ENCODE results near the gene IFTAP. TPM values are rescaled to one million over a fixed set of nuclear protein-coding genes. Genes with fewer than 3 reads are reported as not detected.

Gene IFTAP
- total RNA-seq, 1 experiment from 2014 or later = 13.8 TPM

DNA sequence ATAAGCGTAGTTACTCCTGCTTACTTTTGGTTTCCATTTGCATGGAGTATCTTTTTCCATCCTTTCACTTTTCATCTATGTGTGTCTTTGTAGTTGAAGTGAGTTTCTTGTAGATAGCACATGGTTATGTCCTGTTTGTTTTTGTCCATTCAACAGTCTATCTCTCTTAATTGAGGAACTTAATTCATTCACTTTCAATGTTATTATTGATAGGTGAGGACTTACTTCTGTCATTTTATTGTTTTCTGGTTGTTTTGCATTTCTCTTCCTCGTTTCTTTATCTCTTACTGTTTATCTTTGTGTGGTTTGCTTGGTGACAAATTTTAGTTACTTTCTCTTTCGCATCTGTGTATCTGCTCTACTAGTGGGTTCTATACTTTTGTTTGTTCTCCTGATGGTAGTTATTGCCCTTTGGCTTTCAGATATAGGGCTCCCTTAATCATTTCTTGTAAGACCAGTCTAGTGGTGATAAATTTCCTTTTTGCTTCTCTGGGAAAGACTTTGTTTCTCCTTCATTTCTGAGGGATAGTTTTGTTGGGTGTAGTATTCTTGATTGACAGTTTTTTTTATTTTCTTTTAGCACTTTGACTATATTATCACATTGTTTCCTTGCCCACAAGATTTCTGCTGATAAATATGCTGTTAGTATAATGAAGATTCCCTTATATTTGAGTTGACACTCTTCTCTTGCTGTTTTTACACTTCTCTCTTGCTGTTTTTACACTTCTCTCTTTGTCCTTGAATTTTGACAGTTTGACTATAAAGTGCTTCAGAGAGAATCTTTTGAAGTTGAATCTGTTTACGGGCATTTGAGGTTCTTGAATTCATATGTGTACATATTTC is 35.5 kb upstream of the IFTAP start (continued):
- TF ChIP-seq, protein P1, sequence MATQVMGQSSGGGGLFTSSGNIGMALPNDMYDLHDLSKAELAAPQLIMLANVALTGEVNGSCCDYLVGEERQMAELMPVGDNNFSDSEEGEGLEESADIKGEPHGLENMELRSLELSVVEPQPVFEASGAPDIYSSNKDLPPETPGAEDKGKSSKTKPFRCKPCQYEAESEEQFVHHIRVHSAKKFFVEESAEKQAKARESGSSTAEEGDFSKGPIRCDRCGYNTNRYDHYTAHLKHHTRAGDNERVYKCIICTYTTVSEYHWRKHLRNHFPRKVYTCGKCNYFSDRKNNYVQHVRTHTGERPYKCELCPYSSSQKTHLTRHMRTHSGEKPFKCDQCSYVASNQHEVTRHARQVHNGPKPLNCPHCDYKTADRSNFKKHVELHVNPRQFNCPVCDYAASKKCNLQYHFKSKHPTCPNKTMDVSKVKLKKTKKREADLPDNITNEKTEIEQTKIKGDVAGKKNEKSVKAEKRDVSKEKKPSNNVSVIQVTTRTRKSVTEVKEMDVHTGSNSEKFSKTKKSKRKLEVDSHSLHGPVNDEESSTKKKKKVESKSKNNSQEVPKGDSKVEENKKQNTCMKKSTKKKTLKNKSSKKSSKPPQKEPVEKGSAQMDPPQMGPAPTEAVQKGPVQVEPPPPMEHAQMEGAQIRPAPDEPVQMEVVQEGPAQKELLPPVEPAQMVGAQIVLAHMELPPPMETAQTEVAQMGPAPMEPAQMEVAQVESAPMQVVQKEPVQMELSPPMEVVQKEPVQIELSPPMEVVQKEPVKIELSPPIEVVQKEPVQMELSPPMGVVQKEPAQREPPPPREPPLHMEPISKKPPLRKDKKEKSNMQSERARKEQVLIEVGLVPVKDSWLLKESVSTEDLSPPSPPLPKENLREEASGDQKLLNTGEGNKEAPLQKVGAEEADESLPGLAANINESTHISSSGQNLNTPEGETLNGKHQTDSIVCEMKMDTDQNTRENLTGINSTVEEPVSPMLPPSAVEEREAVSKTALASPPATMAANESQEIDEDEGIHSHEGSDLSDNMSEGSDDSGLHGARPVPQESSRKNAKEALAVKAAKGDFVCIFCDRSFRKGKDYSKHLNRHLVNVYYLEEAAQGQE (IDR thresholded peaks at IDR 0.05; ENCODE audit: low read depth) = no peak
- TF ChIP-seq JUND (IDR thresholded peaks at IDR 0.05) (no peak), ZFX (IDR thresholded peaks at IDR 0.05) (no peak), RAD21 (IDR thresholded peaks at IDR 0.05; ENCODE audit: low read depth) (no peak), ZNF274 (IDR thresholded peaks at IDR 0.05; ENCODE audit: low read depth, low read length) (no peak)

DNA sequence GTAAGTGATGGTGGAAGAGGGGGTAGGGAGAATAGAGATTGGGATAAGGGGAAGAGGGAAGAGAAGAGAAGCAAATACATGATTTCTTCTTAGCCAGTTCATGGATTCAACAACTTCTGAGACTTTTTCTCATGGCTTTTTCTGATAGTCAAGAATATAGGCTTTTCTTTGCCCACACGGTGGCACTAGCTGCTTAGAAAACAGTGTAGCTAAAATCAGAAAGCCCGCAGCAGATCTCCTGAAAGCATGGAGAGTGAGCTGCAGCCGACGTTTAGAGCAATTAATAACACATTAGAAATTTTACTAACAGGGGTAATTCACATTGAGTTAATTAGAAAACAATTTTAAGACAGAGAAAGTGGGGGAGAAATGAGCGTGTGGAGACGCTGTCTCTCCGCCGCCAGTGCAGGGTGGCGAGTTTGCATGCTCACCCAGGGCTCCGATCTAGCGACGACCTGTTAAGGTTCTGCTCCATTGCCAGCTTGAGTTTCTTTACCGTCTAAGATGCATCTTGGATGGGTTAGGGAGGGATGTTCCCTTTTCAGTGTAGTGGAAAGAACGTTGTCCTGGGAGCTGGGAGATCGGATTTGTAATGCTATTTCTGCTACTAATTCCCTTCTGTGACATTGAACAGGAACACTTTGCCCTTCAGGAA is 29.8 kb upstream of the IFTAP start:
- intact Hi-C loops (cut with micrococcal nuclease) = loop anchor here (1.0 kb wide), 3 partner anchors 58 to 183 kb away; no protein-coding TSS in a partner anchor
- H3K9ac ChIP-seq (ENCODE audit: low read length) = no peak overlapping the region
- no peak overlapping the region for H2AFZ ChIP-seq (ENCODE audit: low read depth, low read length, poor library complexity, severe bottlenecking)
- ChIA-PET POLR2A (no interaction called here), CTCF (interaction anchor here (0.7 to 3.3 kb wide), 12 partner anchors 8 to 272 kb away, joined by 3 to 69 read pairs (median 4); no protein-coding TSS in a partner anchor), RAD21 (ENCODE audit: low non-redundant PET in 1 of 2, low total read pairs in 2 of 2, uncharacterized antibody in 2 of 2, unreplicated experiment in 2 of 2) (interaction anchor here in 1 of 2 experiments (1.7 kb wide), 1 partner anchor 182 kb away, joined by 7 read pairs; no protein-coding TSS in a partner anchor)
- H3K27me3 ChIP-seq (ENCODE audit: insufficient read depth, low read length) = peaks cover 31% of the 10 kb centered on the region
- H4K20me1 ChIP-seq (ENCODE audit: insufficient read depth) = no peaks in the 10 kb centered on the region
- peak; percentile 24 for DNase-seq (ENCODE audit: low read depth, low spot score)
- no peaks in the 10 kb centered on the region for H3K4me1 ChIP-seq (ENCODE audit: control insufficient read depth in 1 of 2, insufficient read depth in 2 of 2, low read length in 2 of 2)
- H3K79me2 ChIP-seq (ENCODE audit: insufficient read depth, low read length) = no peaks in the 10 kb centered on the region
- no peak overlapping the region for H3K4me2 ChIP-seq (ENCODE audit: low read length)
- TF ChIP-seq EGR1 (IDR thresholded peaks at IDR 0.05; ENCODE audit: low read depth) = no peak
- TF ChIP-seq ZNF274 (IDR thresholded peaks at IDR 0.05; ENCODE audit: low read depth, low read length) = no peak
- no peak for TF ChIP-seq CBX3 (IDR thresholded peaks at IDR 0.05; ENCODE audit: low read depth)
- TF ChIP-seq, protein P2, sequence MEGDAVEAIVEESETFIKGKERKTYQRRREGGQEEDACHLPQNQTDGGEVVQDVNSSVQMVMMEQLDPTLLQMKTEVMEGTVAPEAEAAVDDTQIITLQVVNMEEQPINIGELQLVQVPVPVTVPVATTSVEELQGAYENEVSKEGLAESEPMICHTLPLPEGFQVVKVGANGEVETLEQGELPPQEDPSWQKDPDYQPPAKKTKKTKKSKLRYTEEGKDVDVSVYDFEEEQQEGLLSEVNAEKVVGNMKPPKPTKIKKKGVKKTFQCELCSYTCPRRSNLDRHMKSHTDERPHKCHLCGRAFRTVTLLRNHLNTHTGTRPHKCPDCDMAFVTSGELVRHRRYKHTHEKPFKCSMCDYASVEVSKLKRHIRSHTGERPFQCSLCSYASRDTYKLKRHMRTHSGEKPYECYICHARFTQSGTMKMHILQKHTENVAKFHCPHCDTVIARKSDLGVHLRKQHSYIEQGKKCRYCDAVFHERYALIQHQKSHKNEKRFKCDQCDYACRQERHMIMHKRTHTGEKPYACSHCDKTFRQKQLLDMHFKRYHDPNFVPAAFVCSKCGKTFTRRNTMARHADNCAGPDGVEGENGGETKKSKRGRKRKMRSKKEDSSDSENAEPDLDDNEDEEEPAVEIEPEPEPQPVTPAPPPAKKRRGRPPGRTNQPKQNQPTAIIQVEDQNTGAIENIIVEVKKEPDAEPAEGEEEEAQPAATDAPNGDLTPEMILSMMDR (IDR thresholded peaks at IDR 0.05 in 2 of 3, conservative IDR thresholded peaks at IDR 0.05 in 1 of 3; ENCODE audit: borderline replicate concordance in 1 of 3, insufficient read depth in 1 of 3, low read depth in 2 of 3, low read length in 2 of 3) = peak; percentile 50 to 65 (median 54)
- TF ChIP-seq RAD21 (IDR thresholded peaks at IDR 0.05; ENCODE audit: low read depth) = peak; percentile 56
- no peak for TF ChIP-seq FOSL1 (IDR thresholded peaks at IDR 0.05; ENCODE audit: low read depth)
- ATAC-seq = peak; percentile 72
- no peaks in the 10 kb centered on the region for H3K36me3 ChIP-seq (ENCODE audit: control insufficient read depth in 1 of 2, insufficient read depth in 2 of 2, low read length in 2 of 2)
- no peaks in the 10 kb centered on the region for H3K9me2 ChIP-seq (ENCODE audit: insufficient read depth)
- H3K27ac ChIP-seq (ENCODE audit: low read depth, low read length) = no peak overlapping the region
- no peaks in the 10 kb centered on the region for H3K9me3 ChIP-seq (ENCODE audit: control insufficient read depth in 1 of 2, insufficient read depth in 1 of 2, low read depth in 1 of 2, low read length in 2 of 2)
- no TSS peak for BruUV-seq (replicated peaks)
- no peak overlapping the region for H3K4me3 ChIP-seq (replicated peaks in 1 of 2; ENCODE audit: low read depth in 1 of 2, low read length in 2 of 2)
